ENCODE measurements around the gene OLFML2A. TPM values are rescaled to one million over a fixed set of nuclear protein-coding genes. Genes with fewer than 3 reads are reported as not detected.

Gene OLFML2A
- total and polyA plus RNA-seq, 2 of the 4 experiments (the other 2 are of a cell fraction) = 2.0 to 5.9 TPM

- TF ChIP-seq, protein P1, sequence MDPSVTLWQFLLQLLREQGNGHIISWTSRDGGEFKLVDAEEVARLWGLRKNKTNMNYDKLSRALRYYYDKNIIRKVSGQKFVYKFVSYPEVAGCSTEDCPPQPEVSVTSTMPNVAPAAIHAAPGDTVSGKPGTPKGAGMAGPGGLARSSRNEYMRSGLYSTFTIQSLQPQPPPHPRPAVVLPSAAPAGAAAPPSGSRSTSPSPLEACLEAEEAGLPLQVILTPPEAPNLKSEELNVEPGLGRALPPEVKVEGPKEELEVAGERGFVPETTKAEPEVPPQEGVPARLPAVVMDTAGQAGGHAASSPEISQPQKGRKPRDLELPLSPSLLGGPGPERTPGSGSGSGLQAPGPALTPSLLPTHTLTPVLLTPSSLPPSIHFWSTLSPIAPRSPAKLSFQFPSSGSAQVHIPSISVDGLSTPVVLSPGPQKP (IDR thresholded peaks at IDR 0.05; ENCODE audit: borderline replicate concordance, low read depth, low read length) = no peak
These were observed 79.2 kb downstream of the OLFML2A start (continued) for GRCh38 chr9:124855944-124856765.

DNA sequence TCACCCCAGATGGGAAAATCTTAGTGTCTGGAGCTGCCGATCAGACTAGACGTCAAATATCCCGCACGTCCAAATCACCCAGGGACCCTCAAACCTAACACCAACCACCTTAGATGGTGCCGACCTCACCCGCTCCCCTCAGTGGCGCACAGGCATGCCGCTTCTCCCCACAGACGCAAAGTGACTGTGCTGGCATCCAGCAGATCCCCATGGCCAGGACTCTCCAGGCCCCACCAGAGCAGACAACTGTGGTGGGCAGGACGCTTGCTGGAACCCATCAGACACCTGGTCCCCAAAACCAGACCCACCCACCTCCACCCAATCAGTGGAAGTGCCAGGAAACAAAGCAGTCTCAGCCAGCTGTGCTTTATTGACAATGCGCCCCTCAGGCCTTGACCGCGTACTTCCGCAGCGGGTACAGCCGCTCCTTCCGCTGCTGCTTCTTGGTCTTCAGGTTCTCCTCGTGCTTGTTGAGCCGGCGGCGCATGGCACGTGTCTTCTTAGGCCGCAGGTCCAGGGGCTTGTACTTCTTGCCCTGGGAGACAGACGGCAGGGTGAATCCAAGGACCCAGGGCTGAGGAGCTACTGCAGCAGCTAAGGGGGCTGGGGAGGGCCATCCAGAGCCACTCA is 80.7 kb downstream of the OLFML2A start:
- no peaks in the 10 kb centered on the region for H3K9me3 ChIP-seq (ENCODE audit: control insufficient read depth, insufficient read depth, low read length)
- no peak overlapping the region for H4K91ac ChIP-seq (ENCODE audit: insufficient read depth, low read depth, low read length)
- no peak overlapping the region for H3K56ac ChIP-seq (ENCODE audit: extremely low read depth, insufficient read depth, low read length)
- no peak overlapping the region for H2BK15ac ChIP-seq (ENCODE audit: low read depth, low read length)
- H2AK5ac ChIP-seq (ENCODE audit: low read depth, low read length) = no peak overlapping the region
- 95% methylated on average over 18 of the region's 24 CpGs; no CpG with 5 or more reads in 1 of the 2 experiments for WGBS, 2 experiments (ENCODE audit: extremely low coverage in 2 of 2, insufficient read length in 1 of 2)
- no peak overlapping the region for H2BK5ac ChIP-seq (ENCODE audit: low read depth, low read length, poor library complexity, severe bottlenecking)
- POLR2A ChIA-PET (ENCODE audit: unreplicated experiment) = no interaction called here
- H4K5ac ChIP-seq (ENCODE audit: low read depth, low read length) = no peak overlapping the region
- dilution Hi-C loops (cut with HindIII; ENCODE audit: low sequenced_read_pairs, unreplicated experiment) (no loop called here), intact Hi-C loops (cut with micrococcal nuclease) (loop anchor here (10.0 kb wide), 1 partner anchor 243 kb away; no protein-coding TSS in a partner anchor), in situ Hi-C loops (cut with MboI; ENCODE audit: low sequenced_read_pairs) (no loop called here)
- no peak overlapping the region for H3K14ac ChIP-seq (replicated peaks; ENCODE audit: low read depth, low read length)
- no peak overlapping the region for H2BK120ac ChIP-seq (ENCODE audit: low read depth, low read length)
- H2BK20ac ChIP-seq (ENCODE audit: low read depth, low read length) = no peak overlapping the region
- H3K4me2 ChIP-seq (ENCODE audit: low read depth, low read length) = no peak overlapping the region
- H3K4me3 ChIP-seq (ENCODE audit: insufficient read depth, low read depth, low read length) = no peak overlapping the region
- no peak overlapping the region for H4K8ac ChIP-seq (ENCODE audit: low read depth in 2 of 2, low read length in 2 of 2)
- H2AK9ac ChIP-seq (replicated peaks; ENCODE audit: low read depth, low read length, poor library complexity) = no peak overlapping the region
- H3K79me1 ChIP-seq (ENCODE audit: low read depth in 1 of 2, low read length in 2 of 2) = peaks cover 13 to 41% of the 10 kb centered on the region in 2 experiments
- H3K18ac ChIP-seq (ENCODE audit: low read depth, low read length) = no peak overlapping the region
- H3K4ac ChIP-seq (ENCODE audit: low read depth, low read length) = no peak overlapping the region
- DNase-seq (no peak), ATAC-seq (ENCODE audit: low read depth) (no peak)
- H3K36me3 ChIP-seq (ENCODE audit: control insufficient read depth, insufficient read depth, low read length) = peaks cover 49% of the 10 kb centered on the region
- H4K20me1 ChIP-seq (ENCODE audit: insufficient read depth, low read length) = peaks cover 62% of the 10 kb centered on the region
- no peak overlapping the region for H3K9ac ChIP-seq (ENCODE audit: low read depth, low read length)
- CTCF ChIA-PET = no interaction called here
- H3K27me3 ChIP-seq (ENCODE audit: control insufficient read depth, insufficient read depth, low read length) = no peaks in the 10 kb centered on the region
- H3K27ac ChIP-seq (ENCODE audit: insufficient read depth, low read length) = no peak overlapping the region
- no peak overlapping the region for H3K23ac ChIP-seq (ENCODE audit: low read depth, low read length)
- no TSS peak for BruUV-seq (replicated peaks)
- H3K4me1 ChIP-seq (ENCODE audit: control insufficient read depth, insufficient read depth, low read length) = peaks cover 9% of the 10 kb centered on the region
- H3K9me1 ChIP-seq (ENCODE audit: insufficient read depth, low read length) = peaks cover 4% of the 10 kb centered on the region; the same call in 1 of the 2 replicates
- no peak overlapping the region for H2AFZ ChIP-seq (replicated peaks; ENCODE audit: low read length, poor library complexity)
- TF ChIP-seq, protein P2, sequence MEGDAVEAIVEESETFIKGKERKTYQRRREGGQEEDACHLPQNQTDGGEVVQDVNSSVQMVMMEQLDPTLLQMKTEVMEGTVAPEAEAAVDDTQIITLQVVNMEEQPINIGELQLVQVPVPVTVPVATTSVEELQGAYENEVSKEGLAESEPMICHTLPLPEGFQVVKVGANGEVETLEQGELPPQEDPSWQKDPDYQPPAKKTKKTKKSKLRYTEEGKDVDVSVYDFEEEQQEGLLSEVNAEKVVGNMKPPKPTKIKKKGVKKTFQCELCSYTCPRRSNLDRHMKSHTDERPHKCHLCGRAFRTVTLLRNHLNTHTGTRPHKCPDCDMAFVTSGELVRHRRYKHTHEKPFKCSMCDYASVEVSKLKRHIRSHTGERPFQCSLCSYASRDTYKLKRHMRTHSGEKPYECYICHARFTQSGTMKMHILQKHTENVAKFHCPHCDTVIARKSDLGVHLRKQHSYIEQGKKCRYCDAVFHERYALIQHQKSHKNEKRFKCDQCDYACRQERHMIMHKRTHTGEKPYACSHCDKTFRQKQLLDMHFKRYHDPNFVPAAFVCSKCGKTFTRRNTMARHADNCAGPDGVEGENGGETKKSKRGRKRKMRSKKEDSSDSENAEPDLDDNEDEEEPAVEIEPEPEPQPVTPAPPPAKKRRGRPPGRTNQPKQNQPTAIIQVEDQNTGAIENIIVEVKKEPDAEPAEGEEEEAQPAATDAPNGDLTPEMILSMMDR (conservative IDR thresholded peaks at IDR 0.05; ENCODE audit: low read depth, low read length) = no peak
- no peak for TF ChIP-seq RCOR1 (IDR thresholded peaks at IDR 0.05; ENCODE audit: insufficient replicate concordance, low read length)
- TF ChIP-seq FOS (IDR thresholded peaks at IDR 0.05; ENCODE audit: low read depth, low read length) = no peak
- no peak for TF ChIP-seq CHD1 (IDR thresholded peaks at IDR 0.05; ENCODE audit: low read depth, low read length)
- TF ChIP-seq SMC3 (IDR thresholded peaks at IDR 0.05; ENCODE audit: low read depth, low read length) = no peak
- TF ChIP-seq CEBPB (IDR thresholded peaks at IDR 0.05; ENCODE audit: low read depth, low read length) = no peak
- TF ChIP-seq MAFK (IDR thresholded peaks at IDR 0.05; ENCODE audit: low read depth, low read length) = no peak
- TF ChIP-seq NFE2L2 (IDR thresholded peaks at IDR 0.05; ENCODE audit: low read depth, low read length) = no peak
- no peak for TF ChIP-seq MAZ (IDR thresholded peaks at IDR 0.05; ENCODE audit: borderline replicate concordance, low read depth, low read length)
- no peak for TF ChIP-seq RFX5 (IDR thresholded peaks at IDR 0.05; ENCODE audit: low read depth, low read length)
